ENCODE data around the gene RNASE13.

RNASE13 gene

DNA sequence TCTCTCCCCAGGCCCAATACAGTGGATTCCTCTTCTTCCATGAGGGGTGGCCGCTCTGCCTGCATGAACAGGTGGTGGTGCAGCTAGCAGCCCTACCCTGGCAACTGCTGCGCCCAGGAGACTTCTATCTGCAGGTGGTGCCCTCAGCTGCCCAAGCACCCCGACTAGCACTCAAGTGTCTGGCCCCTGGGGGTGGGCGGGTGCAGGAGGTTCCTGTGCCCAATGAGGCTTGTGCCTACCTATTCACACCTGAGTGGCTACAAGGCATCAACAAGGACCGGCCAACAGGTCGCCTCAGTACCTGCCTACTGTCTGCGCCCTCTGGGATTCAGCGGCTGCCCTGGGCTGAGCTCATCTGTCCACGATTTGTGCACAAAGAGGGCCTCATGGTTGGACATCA is 39.3 kb upstream of the RNASE13 start:
- Histone ChIP-seq H3K9me3 (ENCODE audit: control insufficient read depth in 5 of 5, low read length in 5 of 5) (no peaks in the 10 kb centered on the region), H3K4me3 (ENCODE audit: low read depth in 1 of 5, low read length in 5 of 5) (no peak overlapping the region), H3K4me1 (ENCODE audit: control insufficient read depth in 5 of 5, insufficient read depth in 5 of 5, low read length in 5 of 5) (peaks cover 14 to 50% (median 38%) of the 10 kb centered on the region in 5 donors), H3K9ac (ENCODE audit: low read length in 5 of 5) (peak overlapping the region in 1 of 5 donors; percentile 38), H3K27ac (ENCODE audit: low read depth, low read length) (no peak overlapping the region), H3K27me3 (ENCODE audit: control insufficient read depth in 5 of 5, insufficient read depth in 4 of 5, low read length in 5 of 5) (no peaks in the 10 kb centered on the region), H3K36me3 (ENCODE audit: control insufficient read depth in 5 of 5, insufficient read depth in 5 of 5, low read length in 5 of 5) (peaks cover 11 to 67% (median 58%) of the 10 kb centered on the region in 5 donors)

DNA sequence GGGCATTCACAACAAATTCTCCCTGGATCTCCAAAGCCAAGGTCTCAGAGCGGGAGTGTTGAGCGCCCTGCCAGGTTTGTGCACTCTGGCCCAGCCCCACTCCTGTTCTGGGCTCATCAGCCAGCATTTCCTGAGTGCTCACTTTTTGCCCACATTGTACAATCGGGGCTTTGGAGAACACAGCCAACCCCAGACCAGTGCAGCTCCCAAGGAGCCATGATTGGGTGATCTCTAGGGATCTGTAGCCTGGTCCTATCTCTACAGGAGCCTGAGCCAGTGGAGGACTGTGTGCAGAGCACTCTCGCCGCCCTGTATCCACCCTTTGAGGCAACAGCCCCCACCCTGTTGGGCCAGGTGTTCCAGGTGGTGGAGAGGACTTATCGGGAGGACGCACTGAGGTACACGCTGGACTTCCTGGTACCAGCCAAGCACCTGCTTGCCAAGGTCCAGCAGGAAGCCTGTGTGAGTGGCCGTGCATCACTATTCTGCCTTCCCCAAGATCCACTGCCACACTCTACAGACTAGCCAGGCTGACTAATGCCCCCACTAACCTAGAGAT is 38.3 kb upstream of the RNASE13 start:
- Histone ChIP-seq H3K4me1 (ENCODE audit: control insufficient read depth in 5 of 5, insufficient read depth in 5 of 5, low read length in 5 of 5) (peaks cover 16 to 57% (median 45%) of the 10 kb centered on the region in 5 donors), H3K36me3 (ENCODE audit: control insufficient read depth in 5 of 5, insufficient read depth in 5 of 5, low read length in 5 of 5) (peaks cover 11 to 56% (median 48%) of the 10 kb centered on the region in 5 donors), H3K9me3 (ENCODE audit: control insufficient read depth in 5 of 5, low read length in 5 of 5) (no peaks in the 10 kb centered on the region), H3K27ac (ENCODE audit: low read depth, low read length) (peak overlapping the region; percentile 98), H3K27me3 (ENCODE audit: control insufficient read depth in 5 of 5, insufficient read depth in 4 of 5, low read length in 5 of 5) (no peaks in the 10 kb centered on the region), H3K9ac (ENCODE audit: low read length in 5 of 5) (peak overlapping the region in 1 of 5 donors; percentile 84), H3K4me3 (ENCODE audit: low read depth in 1 of 5, low read length in 5 of 5) (peak overlapping the region in 1 of 5 donors; percentile 48)

DNA sequence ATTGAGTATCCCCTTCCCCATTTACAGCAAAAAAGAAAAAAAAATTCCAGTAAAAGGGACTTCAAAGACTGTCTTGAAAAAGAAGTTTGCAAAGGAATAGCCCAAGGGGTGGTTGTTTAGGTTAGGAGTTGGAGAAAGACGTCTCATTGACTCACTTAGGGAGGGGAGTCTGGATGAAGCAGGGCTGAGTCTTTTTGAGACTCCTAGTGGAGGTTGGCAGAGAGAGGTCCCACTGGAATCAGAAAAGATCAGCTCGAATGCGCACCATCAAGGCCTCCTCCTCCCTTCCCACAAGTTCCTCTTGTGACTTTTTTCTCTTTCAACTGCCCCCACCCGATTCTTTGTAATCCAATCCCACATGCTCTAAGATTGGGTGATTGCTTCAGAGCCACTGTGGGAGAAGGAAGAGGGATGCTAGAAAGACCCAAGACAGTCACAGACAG is 37.4 kb upstream of the RNASE13 start:
- Histone ChIP-seq H3K4me3 (ENCODE audit: low read depth in 1 of 5, low read length in 5 of 5) (peak overlapping the region; percentile 48 to 88 (median 86)), H3K9ac (ENCODE audit: low read length in 5 of 5) (peak overlapping the region in 4 of 5 donors; percentile 51 to 91 (median 74)), H3K9me3 (ENCODE audit: control insufficient read depth in 5 of 5, low read length in 5 of 5) (no peaks in the 10 kb centered on the region), H3K36me3 (ENCODE audit: control insufficient read depth in 5 of 5, insufficient read depth in 5 of 5, low read length in 5 of 5) (peaks cover 4 to 48% (median 41%) of the 10 kb centered on the region in 5 donors), H3K4me1 (ENCODE audit: control insufficient read depth in 5 of 5, insufficient read depth in 5 of 5, low read length in 5 of 5) (peaks cover 16 to 57% (median 45%) of the 10 kb centered on the region in 5 donors), H3K27me3 (ENCODE audit: control insufficient read depth in 5 of 5, insufficient read depth in 4 of 5, low read length in 5 of 5) (no peaks in the 10 kb centered on the region), H3K27ac (ENCODE audit: low read depth, low read length) (peak overlapping the region; percentile 98)

- Histone ChIP-seq H3K4me3 (ENCODE audit: low read depth in 1 of 5, low read length in 5 of 5) (peak overlapping the region; percentile 78 to 88 (median 86)), H3K4me1 (ENCODE audit: control insufficient read depth in 5 of 5, insufficient read depth in 5 of 5, low read length in 5 of 5) (peaks cover 16 to 57% (median 45%) of the 10 kb centered on the region in 5 donors), H3K27ac (ENCODE audit: low read depth, low read length) (peak overlapping the region; percentile 98)
These were observed 36.8 kb upstream of the RNASE13 start for GRCh38 chr14:21071225-21072030.

DNA sequence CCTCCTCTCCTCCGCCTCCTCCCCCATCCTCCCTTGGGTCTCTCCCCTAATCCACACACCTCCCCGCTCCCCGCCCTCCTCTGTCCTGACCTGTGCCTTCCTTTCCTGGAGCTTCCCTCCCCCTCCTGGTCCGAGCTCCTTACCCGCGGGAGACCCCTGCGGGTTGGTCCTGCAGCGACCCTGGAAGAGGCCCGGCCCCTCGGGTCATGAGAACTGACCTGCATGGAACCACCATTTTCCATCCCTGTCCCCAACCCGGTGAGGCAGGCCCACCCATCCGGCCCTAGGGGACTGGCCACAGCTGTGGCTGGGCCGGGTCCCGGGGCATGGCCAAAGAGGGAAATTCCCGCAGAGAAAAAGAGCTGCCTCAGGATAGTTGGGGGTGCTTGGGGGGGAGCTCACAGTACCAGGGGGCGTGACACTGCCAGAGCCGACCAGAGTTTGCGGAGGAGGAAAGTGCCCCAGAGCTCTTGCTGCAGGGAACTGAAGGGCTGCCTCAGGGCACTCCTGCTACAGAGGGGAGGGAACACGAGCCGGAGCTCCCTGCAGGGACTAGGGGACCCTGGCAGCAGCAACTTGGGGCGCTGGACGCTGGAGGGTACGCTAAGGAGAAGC is 36.1 kb upstream of the RNASE13 start:
- peaks cover 16 to 57% (median 45%) of the 10 kb centered on the region in 5 donors for H3K4me1 ChIP-seq (ENCODE audit: control insufficient read depth in 5 of 5, insufficient read depth in 5 of 5, low read length in 5 of 5)
- H3K4me3 ChIP-seq (ENCODE audit: low read depth in 1 of 5, low read length in 5 of 5): peak overlapping the region; percentile 78 to 93 (median 87)
- peaks cover under 1 to 34% (median 29%) of the 10 kb centered on the region in 5 donors for H3K36me3 ChIP-seq (ENCODE audit: control insufficient read depth in 5 of 5, insufficient read depth in 5 of 5, low read length in 5 of 5)
- H3K27me3 ChIP-seq (ENCODE audit: control insufficient read depth in 5 of 5, insufficient read depth in 4 of 5, low read length in 5 of 5): no peaks in the 10 kb centered on the region
- H3K27ac ChIP-seq (ENCODE audit: low read depth, low read length): peak overlapping the region; percentile 98
- H3K9me3 ChIP-seq (ENCODE audit: control insufficient read depth in 5 of 5, low read length in 5 of 5): no peaks in the 10 kb centered on the region
- H3K9ac ChIP-seq (ENCODE audit: low read length in 5 of 5): peak overlapping the region; percentile 89 to 93 (median 91)

More at GRCh38 chr14:21071225-21072030, 36.8 kb upstream of the RNASE13 start:
- peaks cover 4 to 42% (median 36%) of the 10 kb centered on the region in 5 donors for H3K36me3 ChIP-seq (ENCODE audit: control insufficient read depth in 5 of 5, insufficient read depth in 5 of 5, low read length in 5 of 5)
- no peaks in the 10 kb centered on the region for H3K27me3 ChIP-seq (ENCODE audit: control insufficient read depth in 5 of 5, insufficient read depth in 4 of 5, low read length in 5 of 5)
- peak overlapping the region; percentile 89 to 93 (median 91) for H3K9ac ChIP-seq (ENCODE audit: low read length in 5 of 5)
- H3K9me3 ChIP-seq (ENCODE audit: control insufficient read depth in 5 of 5, low read length in 5 of 5): no peaks in the 10 kb centered on the region

DNA sequence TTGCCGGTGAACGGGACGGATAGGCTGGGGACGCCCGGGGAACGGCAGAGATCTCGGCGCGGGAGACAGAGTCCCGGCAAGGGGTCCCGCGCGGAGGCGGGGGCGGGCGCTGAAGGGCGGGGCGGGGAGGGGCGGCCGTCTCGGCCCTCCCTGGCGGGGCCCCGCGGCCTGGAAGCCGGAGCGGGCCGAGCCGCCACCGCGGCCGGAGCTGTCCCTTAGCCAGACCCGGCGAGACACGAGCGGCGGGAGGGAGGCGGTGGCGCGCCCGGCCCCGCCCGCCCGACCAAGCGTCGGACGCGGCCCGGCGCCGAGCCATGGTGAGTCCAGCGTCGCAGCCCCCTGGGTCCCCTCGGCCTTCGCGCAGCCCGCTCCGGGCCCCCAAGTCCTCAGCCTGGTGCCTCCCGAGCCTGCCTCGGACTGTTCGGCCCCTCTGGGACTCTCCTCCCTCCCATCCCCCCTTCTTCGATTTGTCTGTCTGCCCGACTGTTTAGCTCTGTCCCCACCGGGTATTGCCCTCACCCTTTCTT is 35.5 kb upstream of the RNASE13 start, which contains the start of gene ARHGEF40:
Gene ARHGEF40 (plus strand): TSS at position 222 of the 527 bp plus-strand sequence. CDS start 93 bp downstream, at position 315.
- H3K27ac ChIP-seq (ENCODE audit: low read depth, low read length): peak within 1 kb of the TSS; percentile 98
- peaks cover 16 to 59% (median 45%) of the 10 kb centered on the region in 5 donors for H3K4me1 ChIP-seq (ENCODE audit: control insufficient read depth in 5 of 5, insufficient read depth in 5 of 5, low read length in 5 of 5)
- peak within 1 kb of the TSS; percentile 89 to 93 (median 92) for H3K9ac ChIP-seq (ENCODE audit: low read length in 5 of 5)
- H3K27me3 ChIP-seq (ENCODE audit: control insufficient read depth in 5 of 5, insufficient read depth in 4 of 5, low read length in 5 of 5): no peaks in the 10 kb centered on the region
- H3K9me3 ChIP-seq (ENCODE audit: control insufficient read depth in 5 of 5, low read length in 5 of 5): no peaks in the 10 kb centered on the region
- peaks cover 0 to 29% (median 23%) of the 10 kb centered on the region in 5 donors for H3K36me3 ChIP-seq (ENCODE audit: control insufficient read depth in 5 of 5, insufficient read depth in 5 of 5, low read length in 5 of 5)
- peak within 1 kb of the TSS; percentile 78 to 93 (median 87) for H3K4me3 ChIP-seq (ENCODE audit: low read depth in 1 of 5, low read length in 5 of 5)

GRCh38 chr14:21069388-21070082 is 34.9 kb upstream of the RNASE13 start:
- peaks cover 16 to 56% (median 48%) of the 10 kb centered on the region in 5 donors for H3K4me1 ChIP-seq (ENCODE audit: control insufficient read depth in 5 of 5, insufficient read depth in 5 of 5, low read length in 5 of 5)
- peaks cover 0 to 23% (median 17%) of the 10 kb centered on the region in 5 donors for H3K36me3 ChIP-seq (ENCODE audit: control insufficient read depth in 5 of 5, insufficient read depth in 5 of 5, low read length in 5 of 5)
- no peaks in the 10 kb centered on the region for H3K9me3 ChIP-seq (ENCODE audit: control insufficient read depth in 5 of 5, low read length in 5 of 5)
- H3K27me3 ChIP-seq (ENCODE audit: control insufficient read depth in 5 of 5, insufficient read depth in 4 of 5, low read length in 5 of 5): no peaks in the 10 kb centered on the region
- peak overlapping the region; percentile 56 to 92 (median 83) for H3K9ac ChIP-seq (ENCODE audit: low read length in 5 of 5)
- H3K27ac ChIP-seq (ENCODE audit: low read depth, low read length): peak overlapping the region; percentile 98
- peak overlapping the region; percentile 69 to 88 (median 78) for H3K4me3 ChIP-seq (ENCODE audit: low read depth in 1 of 5, low read length in 5 of 5)

GRCh38 chr14:21068521-21069387 is 34.1 kb upstream of the RNASE13 start:
- H3K9me3 ChIP-seq (ENCODE audit: control insufficient read depth in 5 of 5, low read length in 5 of 5): no peaks in the 10 kb centered on the region
- no peaks in the 10 kb centered on the region for H3K27me3 ChIP-seq (ENCODE audit: control insufficient read depth in 5 of 5, insufficient read depth in 4 of 5, low read length in 5 of 5)
- peak overlapping the region; percentile 98 for H3K27ac ChIP-seq (ENCODE audit: low read depth, low read length)
- H3K4me1 ChIP-seq (ENCODE audit: control insufficient read depth in 5 of 5, insufficient read depth in 5 of 5, low read length in 5 of 5): peaks cover 16 to 55% (median 52%) of the 10 kb centered on the region in 5 donors
- peak overlapping the region; percentile 56 to 92 (median 83) for H3K9ac ChIP-seq (ENCODE audit: low read length in 5 of 5)
- H3K36me3 ChIP-seq (ENCODE audit: control insufficient read depth in 5 of 5, insufficient read depth in 5 of 5, low read length in 5 of 5): peaks cover 0 to 15% (median 10%) of the 10 kb centered on the region in 5 donors
- H3K4me3 ChIP-seq (ENCODE audit: low read depth in 1 of 5, low read length in 5 of 5): peak overlapping the region; percentile 69 to 88 (median 78)
